ENCODE measurements around the gene AP1S3.

DNA sequence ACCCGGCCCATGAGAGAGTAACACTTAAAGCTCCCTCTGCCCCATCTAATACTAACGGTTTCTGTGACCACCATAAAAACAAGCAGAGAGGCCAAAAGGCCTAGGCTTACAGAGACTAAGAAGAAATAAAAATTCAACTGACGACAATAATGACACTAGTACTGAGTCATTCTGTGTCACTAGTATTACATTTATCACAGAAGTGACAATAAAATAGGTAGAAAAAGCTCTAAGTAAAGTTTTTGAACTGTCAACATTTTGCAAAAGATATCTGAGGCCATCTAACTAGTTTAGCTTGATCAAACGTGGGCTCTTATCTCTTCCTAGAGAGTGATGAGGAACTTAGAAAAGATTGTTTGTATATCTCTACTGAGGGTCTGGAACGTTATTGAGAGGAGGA lies 35.6 kb downstream of the AP1S3 start:
- no peak for TF ChIP-seq EZH2phosphoT487 (IDR thresholded peaks at IDR 0.05)
- no peak for TF ChIP-seq EZH2 (IDR thresholded peaks at IDR 0.05)
- TF ChIP-seq, protein P1, sequence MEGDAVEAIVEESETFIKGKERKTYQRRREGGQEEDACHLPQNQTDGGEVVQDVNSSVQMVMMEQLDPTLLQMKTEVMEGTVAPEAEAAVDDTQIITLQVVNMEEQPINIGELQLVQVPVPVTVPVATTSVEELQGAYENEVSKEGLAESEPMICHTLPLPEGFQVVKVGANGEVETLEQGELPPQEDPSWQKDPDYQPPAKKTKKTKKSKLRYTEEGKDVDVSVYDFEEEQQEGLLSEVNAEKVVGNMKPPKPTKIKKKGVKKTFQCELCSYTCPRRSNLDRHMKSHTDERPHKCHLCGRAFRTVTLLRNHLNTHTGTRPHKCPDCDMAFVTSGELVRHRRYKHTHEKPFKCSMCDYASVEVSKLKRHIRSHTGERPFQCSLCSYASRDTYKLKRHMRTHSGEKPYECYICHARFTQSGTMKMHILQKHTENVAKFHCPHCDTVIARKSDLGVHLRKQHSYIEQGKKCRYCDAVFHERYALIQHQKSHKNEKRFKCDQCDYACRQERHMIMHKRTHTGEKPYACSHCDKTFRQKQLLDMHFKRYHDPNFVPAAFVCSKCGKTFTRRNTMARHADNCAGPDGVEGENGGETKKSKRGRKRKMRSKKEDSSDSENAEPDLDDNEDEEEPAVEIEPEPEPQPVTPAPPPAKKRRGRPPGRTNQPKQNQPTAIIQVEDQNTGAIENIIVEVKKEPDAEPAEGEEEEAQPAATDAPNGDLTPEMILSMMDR (IDR thresholded peaks at IDR 0.05) = no peak
